Activated CD8-positive, alpha-beta T cell treated with anti-CD3 and anti-CD28 coated beads, Interleukin-2, amount 10 ng/mL, durations not matched to agents 7 days and 5 days (primary cell): ENCODE results near the gene TPSG1. TPM values are rescaled to one million over a fixed set of nuclear protein-coding genes. Genes with fewer than 3 reads are reported as not detected.
"Not testable (repeated sequence)": the region's sequence is repeated elsewhere in the genome, so short reads cannot be mapped to it uniquely, and the experiment has no call there.

ENCODE experiments used
- ATAC-seq: fragments of 150-1000 bp; cut with Tn5 transposase; one replicate; pipeline ENCODE4 v1.10.0; 2021; ENCODE audit warnings: moderate library complexity
- CTCF ChIA-PET: fragments of 350-600 bp; sonication (Branson Sonifier 250); formaldehyde crosslinking; loops from one replicate; lab custom pipeline; 2021; ENCODE audit warnings: antibody characterized with exemption; lab: Charles Lee
- POLR2A ChIA-PET: fragments of 350-600 bp; sonication (Branson Sonifier 250); formaldehyde crosslinking; loops from one replicate; lab custom pipeline; 2021; ENCODE audit warnings: antibody characterized with exemption; lab: Charles Lee
- DNase-seq: peaks from one replicate; pipeline ENCODE4 v3.0.0-alpha.2; 2020
- H3K27ac Mint-ChIP-seq: one replicate; pipeline ENCODE4 v1.8.0; 2021; ENCODE audit warnings: mild to moderate bottlenecking, mixed read lengths
- H3K27me3 Mint-ChIP-seq: one replicate; pipeline ENCODE4 v1.8.0; 2021; ENCODE audit warnings: low read depth, mixed read lengths
- H3K36me3 Mint-ChIP-seq: one replicate; pipeline ENCODE4 v1.8.0; 2021; ENCODE audit warnings: low read depth, mixed read lengths
- H3K4me1 Mint-ChIP-seq: one replicate; pipeline ENCODE4 v1.8.0; 2021; ENCODE audit warnings: low read depth, mixed read lengths
- H3K4me3 Mint-ChIP-seq: one replicate; pipeline ENCODE4 v1.8.0; 2021; ENCODE audit warnings: mild to moderate bottlenecking, mixed read lengths
- H3K9me3 Mint-ChIP-seq: one replicate; pipeline ENCODE4 v1.8.0; 2022; ENCODE audit warnings: mixed read lengths; ENCODE audit not compliant: insufficient read depth
- total RNA-seq, 2 experiments: library from RNA; stranded (reverse); gene quantifications; one replicate each; pipeline ENCODE4 v1.2.3, GENCODE V29; 2021

The TPSG1 gene
- total RNA-seq, 2 experiments from 2014 or later: not detected

GRCh38 chr16:1204933-1205332 lies 20.1 kb downstream of the TPSG1 start:
- ChIA-PET CTCF (no interaction called here), POLR2A (no interaction called here)
- Mint-ChIP-seq H3K27ac (no peak overlapping the region), H3K9me3 (no peaks in the 10 kb centered on the region), H3K4me1 (peaks cover 6% of the 10 kb centered on the region), H3K27me3 (no peaks in the 10 kb centered on the region), H3K36me3 (no peaks in the 10 kb centered on the region), H3K4me3 (no peak overlapping the region)
- DNase-seq: no peak
- ATAC-seq: no peak

DNA sequence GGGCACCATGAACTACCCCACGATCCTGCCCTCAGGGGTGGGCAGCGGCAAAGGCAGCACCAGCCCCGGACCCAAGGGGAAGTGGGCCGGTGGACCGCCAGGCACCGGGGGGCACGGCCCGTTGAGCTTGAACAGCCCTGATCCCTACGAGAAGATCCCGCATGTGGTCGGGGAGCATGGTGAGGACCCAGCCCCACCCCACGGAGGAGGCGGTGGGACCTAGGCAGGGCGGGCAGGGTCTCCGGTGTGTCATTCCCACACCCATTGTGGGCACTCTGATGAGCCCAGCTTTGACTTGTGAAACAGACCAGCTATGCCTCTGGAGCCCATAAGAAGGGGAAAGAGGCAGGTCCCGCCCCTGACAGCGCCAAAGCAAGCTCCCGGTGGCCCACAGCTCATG lies 22.8 kb downstream of the TPSG1 start:
- Mint-ChIP-seq H3K27ac (no peak overlapping the region), H3K4me1 (no peaks in the 10 kb centered on the region), H3K4me3 (no peak overlapping the region), H3K9me3 (no peaks in the 10 kb centered on the region), H3K36me3 (no peaks in the 10 kb centered on the region), H3K27me3 (no peaks in the 10 kb centered on the region)
- ChIA-PET CTCF (no interaction called here), POLR2A (no interaction called here)
- DNase-seq: no peak
- ATAC-seq: no peak

GRCh38 chr16:1201444-1201843 lies 23.6 kb downstream of the TPSG1 start:
- no peak overlapping the region for H3K4me3 Mint-ChIP-seq
- no peaks in the 10 kb centered on the region for H3K9me3 Mint-ChIP-seq
- ChIA-PET POLR2A (no interaction called here), CTCF (no interaction called here)
- ATAC-seq (no peak), DNase-seq (no peak)
- H3K27ac Mint-ChIP-seq: no peak overlapping the region
- no peaks in the 10 kb centered on the region for H3K36me3 Mint-ChIP-seq
- H3K27me3 Mint-ChIP-seq: no peaks in the 10 kb centered on the region
- no peaks in the 10 kb centered on the region for H3K4me1 Mint-ChIP-seq

DNA sequence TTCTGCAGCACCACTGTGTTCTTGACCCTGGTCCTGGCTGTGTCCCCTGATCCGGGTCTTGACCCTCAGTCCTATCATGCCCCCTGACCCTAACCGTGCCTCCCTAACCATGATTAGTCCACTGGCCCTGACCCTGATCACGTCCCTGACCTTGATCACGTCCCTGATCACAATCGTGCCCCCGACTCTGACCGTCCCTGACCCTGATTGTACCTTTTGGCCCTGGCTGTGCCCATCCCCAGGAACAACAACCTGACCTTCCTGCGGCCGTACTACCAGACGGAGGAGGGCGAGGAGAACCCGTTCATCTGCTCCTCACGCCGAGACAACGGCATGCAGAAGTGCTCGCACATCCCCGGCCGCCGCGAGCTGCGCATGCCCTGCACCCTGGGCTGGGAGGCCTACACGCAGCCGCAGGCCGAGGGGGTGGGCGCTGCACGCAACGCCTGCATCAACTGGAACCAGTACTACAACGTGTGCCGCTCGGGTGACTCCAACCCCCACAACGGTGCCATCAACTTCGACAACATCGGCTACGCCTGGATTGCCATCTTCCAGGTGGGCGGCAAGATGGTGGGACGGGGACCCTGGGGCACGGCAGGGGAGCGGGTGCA lies 24.9 kb downstream of the TPSG1 start:
- CTCF ChIA-PET: no interaction called here
- no peak for DNase-seq
- no peak overlapping the region for H3K27ac Mint-ChIP-seq

DNA sequence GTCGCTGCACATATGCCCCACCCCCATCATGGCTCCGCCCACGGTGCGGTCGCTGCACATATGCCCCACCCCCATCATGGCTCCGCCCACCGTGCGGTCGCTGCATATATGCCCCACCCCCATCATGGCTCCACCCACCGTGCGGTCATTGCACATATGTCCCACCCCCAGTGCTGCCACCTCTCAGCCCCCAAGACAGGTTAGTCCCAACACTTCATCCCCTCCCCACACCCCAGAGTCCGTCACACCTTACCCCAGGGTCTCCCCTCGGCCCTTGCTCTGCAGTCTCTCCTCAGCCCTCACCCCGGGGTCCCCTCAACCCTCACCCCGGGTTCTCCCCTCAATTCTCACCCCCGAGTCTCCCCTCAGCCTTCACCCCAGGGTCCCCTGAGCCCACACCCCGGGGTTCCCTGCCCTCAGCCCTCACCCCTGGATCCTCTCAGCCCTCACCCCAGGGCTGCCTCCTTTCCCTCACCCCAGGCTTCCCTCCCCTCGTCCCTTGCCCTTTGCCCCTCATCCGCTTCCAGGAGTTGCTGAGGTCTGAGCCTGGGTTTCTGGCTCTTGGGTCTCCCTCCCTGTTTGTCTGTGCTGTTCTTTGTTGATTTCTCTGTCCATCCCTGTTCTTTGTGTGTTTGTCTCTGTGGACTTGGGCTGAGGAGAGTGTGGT lies 25.6 kb downstream of the TPSG1 start:
- Mint-ChIP-seq H3K4me1 (no peaks in the 10 kb centered on the region), H3K27ac (no peak overlapping the region), H3K9me3 (no peaks in the 10 kb centered on the region), H3K36me3 (no peaks in the 10 kb centered on the region), H3K27me3 (no peaks in the 10 kb centered on the region), H3K4me3 (no peak overlapping the region)
- DNase-seq: no peak
- ATAC-seq: peak; percentile 34
- ChIA-PET CTCF (no interaction called here), POLR2A (no interaction called here)

More for the DNA sequence above, 24.9 kb downstream of the TPSG1 start:
- Mint-ChIP-seq H3K9me3 (no peaks in the 10 kb centered on the region), H3K4me3 (no peak overlapping the region), H3K36me3 (no peaks in the 10 kb centered on the region), H3K27me3 (no peaks in the 10 kb centered on the region), H3K4me1 (no peaks in the 10 kb centered on the region)
- ATAC-seq: no peak
- POLR2A ChIA-PET: no interaction called here

- ATAC-seq, H3K4me3 Mint-ChIP-seq, H3K27me3 Mint-ChIP-seq, H3K4me1 Mint-ChIP-seq, CTCF ChIA-PET, H3K27ac Mint-ChIP-seq, POLR2A ChIA-PET, H3K9me3 Mint-ChIP-seq, H3K36me3 Mint-ChIP-seq: not testable (repeated sequence)
- DNase-seq: peak; percentile 29
Observed at GRCh38 chr16:1198671-1199346, 26.3 kb downstream of the TPSG1 start.

DNA sequence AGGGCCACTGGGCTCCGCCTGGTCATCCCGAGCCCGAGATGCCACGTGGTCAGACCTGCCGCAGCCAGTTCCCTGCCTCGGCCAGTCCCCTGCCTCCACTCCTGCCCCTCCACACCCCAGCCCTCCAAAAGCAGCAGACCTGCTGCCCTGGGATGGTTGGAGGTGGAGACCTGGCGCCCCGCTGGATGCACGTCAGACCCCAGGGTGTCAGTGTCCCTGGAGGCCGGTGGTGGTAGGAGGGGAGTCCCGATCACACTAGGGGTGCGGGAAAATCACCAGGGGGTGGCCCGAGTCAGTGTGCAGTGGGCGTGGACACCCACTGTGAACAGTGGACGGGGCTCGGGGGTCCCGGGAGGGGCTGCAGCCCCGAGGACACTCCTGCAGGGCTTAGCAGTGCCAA lies 26.9 kb downstream of the TPSG1 start:
- no peaks in the 10 kb centered on the region for H3K4me1 Mint-ChIP-seq
- no peaks in the 10 kb centered on the region for H3K9me3 Mint-ChIP-seq
- no peaks in the 10 kb centered on the region for H3K27me3 Mint-ChIP-seq
- DNase-seq (no peak), ATAC-seq (no peak)
- POLR2A ChIA-PET: no interaction called here
- no peaks in the 10 kb centered on the region for H3K36me3 Mint-ChIP-seq
- no peak overlapping the region for H3K27ac Mint-ChIP-seq
- H3K4me3 Mint-ChIP-seq: no peak overlapping the region
- CTCF ChIA-PET: no interaction called here

DNA sequence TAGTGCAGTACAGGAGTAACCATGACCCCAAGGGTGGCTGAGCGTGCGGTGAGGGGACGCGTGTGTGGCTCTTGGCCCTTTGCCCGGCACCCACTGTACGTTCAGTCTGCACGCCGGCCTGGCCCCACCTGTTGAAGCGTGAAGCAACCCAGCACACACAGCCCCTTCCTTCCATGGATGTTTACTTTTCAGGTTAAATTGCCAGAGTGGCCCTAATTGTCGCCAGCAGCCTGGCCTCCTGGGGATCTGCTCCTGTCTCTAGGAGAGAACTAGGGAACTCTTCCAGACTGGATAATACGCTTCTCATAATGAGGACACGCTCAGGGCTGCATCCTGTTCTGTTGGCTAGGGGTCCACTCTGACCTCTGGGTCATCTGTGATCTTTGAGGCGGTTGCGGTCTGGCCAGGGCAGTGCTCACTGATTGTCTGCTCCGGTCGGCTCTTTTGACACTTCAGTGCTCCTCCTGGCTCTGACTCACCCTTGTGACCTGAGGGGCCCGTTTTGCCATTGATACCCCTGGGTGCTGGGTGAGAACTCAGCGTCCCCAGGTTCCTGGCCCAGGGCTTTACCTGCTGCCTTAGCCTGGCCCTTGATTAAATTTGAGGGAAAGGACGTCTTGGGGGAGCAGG lies 27.7 kb downstream of the TPSG1 start:
- ATAC-seq: no peak
- Mint-ChIP-seq H3K9me3 (no peaks in the 10 kb centered on the region), H3K36me3 (no peaks in the 10 kb centered on the region), H3K4me3 (no peak overlapping the region), H3K27ac (no peak overlapping the region), H3K27me3 (no peaks in the 10 kb centered on the region), H3K4me1 (no peaks in the 10 kb centered on the region)
- CTCF ChIA-PET: no interaction called here
- POLR2A ChIA-PET: no interaction called here
- no peak for DNase-seq

GRCh38 chr16:1196494-1196893 lies 28.6 kb downstream of the TPSG1 start:
- Mint-ChIP-seq H3K36me3 (no peaks in the 10 kb centered on the region), H3K4me3 (no peak overlapping the region), H3K27me3 (no peaks in the 10 kb centered on the region), H3K27ac (no peak overlapping the region), H3K9me3 (no peaks in the 10 kb centered on the region), H3K4me1 (no peaks in the 10 kb centered on the region)
- ATAC-seq (no peak), DNase-seq (no peak)
- ChIA-PET CTCF (no interaction called here), POLR2A (no interaction called here)

DNA sequence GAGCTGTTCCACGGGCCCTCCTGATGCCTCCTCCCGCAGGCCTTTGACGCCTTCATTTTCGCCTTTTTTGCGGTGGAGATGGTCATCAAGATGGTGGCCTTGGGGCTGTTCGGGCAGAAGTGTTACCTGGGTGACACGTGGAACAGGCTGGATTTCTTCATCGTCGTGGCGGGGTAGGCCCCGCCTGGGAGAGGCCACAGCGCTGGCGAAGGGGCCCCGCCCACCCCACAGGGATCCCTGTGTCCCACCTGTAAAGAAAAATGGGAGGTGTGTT lies 29.7 kb downstream of the TPSG1 start:
- DNase-seq (no peak), ATAC-seq (no peak)
- H3K27ac Mint-ChIP-seq: no peak overlapping the region
- H3K4me1 Mint-ChIP-seq: no peaks in the 10 kb centered on the region
- no peak overlapping the region for H3K4me3 Mint-ChIP-seq
- no peaks in the 10 kb centered on the region for H3K36me3 Mint-ChIP-seq
- no peaks in the 10 kb centered on the region for H3K9me3 Mint-ChIP-seq
- no peaks in the 10 kb centered on the region for H3K27me3 Mint-ChIP-seq
- ChIA-PET POLR2A (no interaction called here), CTCF (no interaction called here)

DNA sequence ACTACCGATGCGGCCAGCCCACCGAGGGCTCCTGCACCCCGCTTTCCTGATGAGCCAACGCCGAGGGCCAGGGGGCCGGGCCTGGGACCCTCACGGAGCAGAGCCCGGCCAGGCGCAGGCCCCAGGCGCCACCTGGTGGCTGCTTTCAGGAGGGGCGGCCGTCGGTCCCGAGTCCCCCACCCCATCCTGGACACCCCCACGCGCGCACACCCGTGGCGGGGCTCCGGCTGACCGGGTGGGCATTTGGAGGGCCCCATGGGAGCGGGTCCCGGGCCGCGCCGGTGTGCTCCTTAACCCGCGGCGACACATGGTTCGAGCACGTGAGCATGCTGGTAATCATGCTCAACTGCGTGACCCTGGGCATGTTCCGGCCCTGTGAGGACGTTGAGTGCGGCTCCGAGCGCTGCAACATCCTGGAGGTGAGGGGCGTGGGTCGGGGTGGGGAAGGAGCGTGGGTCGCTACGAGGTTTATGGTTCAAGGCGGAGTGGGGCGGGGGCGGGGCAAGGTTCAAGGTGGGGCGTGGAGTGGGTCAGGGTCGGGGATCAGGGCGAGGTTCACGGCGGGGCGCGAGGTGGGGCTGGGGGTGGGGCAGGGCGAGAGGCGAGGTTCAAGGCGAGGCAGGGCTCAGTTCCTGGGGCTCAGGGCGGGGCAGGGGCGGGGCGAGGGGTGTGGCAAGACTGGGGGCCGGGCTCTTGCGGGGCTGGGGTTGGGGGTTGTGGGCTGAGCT lies 30.2 kb downstream of the TPSG1 start:
- POLR2A ChIA-PET: no interaction called here
- DNase-seq: no peak

More for the DNA sequence above, 30.2 kb downstream of the TPSG1 start:
- Mint-ChIP-seq H3K27ac (no peak overlapping the region), H3K4me1 (no peaks in the 10 kb centered on the region), H3K27me3 (no peaks in the 10 kb centered on the region), H3K36me3 (no peaks in the 10 kb centered on the region), H3K9me3 (no peaks in the 10 kb centered on the region), H3K4me3 (no peak overlapping the region)
- no peak for ATAC-seq
- CTCF ChIA-PET: no interaction called here
